Measurements from ENCODE around the gene GLRB. TPM values are rescaled to one million over a fixed set of nuclear protein-coding genes. Genes with fewer than 3 reads are reported as not detected.

Gene GLRB
- total and polyA plus RNA-seq, 10 of the 15 experiments (the other 5 are each of a cell fraction or from before 2014, with no cell fraction given) = 0.04 TPM; not detected in 9

DNA sequence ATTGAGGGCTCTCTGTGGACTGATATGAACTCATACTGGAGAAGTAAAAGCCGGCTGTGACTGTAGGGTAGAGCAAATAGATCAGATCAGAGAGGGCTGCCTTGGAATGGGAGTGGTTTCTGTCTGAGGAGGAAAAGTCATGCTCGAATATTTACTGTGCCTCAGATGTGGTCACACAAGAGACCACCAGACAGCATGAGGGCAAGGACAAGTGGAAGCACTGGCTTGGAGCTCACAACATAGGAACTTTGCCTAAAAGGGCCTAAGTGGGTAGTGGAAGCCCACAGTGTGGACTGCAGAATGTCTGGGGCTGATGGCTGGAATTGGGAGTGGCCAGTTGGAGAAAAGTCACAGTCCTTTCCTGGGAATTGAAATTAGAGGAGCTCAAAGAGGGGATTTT, 19.8 kb downstream of the GLRB start:
- POLR2A ChIA-PET = no interaction called here
- no peaks in the 10 kb centered on the region for H3K4me1 ChIP-seq (ENCODE audit: control insufficient read depth, insufficient read depth, low read length)
- no peak overlapping the region for H3K27ac ChIP-seq (ENCODE audit: control insufficient read depth, insufficient read depth)
- FAIRE-seq (no peak), ATAC-seq (no peak), DNase-seq (ENCODE audit: low read depth, low spot score) (no peak)
- TF ChIP-seq POLR2AphosphoS2 (IDR thresholded peaks at IDR 0.05; ENCODE audit: low read depth, low read length) (no peak), CBX5 (IDR thresholded peaks at IDR 0.05; ENCODE audit: low read depth) (no peak), SPI1 (IDR thresholded peaks at IDR 0.05; ENCODE audit: borderline replicate concordance, insufficient read depth, low read depth, low read length) (no peak), CHD4 (IDR thresholded peaks at IDR 0.05) (no peak), PML (IDR thresholded peaks at IDR 0.05; ENCODE audit: low read length) (no peak), MTA2 (IDR thresholded peaks at IDR 0.05; ENCODE audit: low read depth) (no peak), GATAD2B (conservative IDR thresholded peaks at IDR 0.05; ENCODE audit: low read depth) (no peak), WRNIP1 (IDR thresholded peaks at IDR 0.05; ENCODE audit: borderline replicate concordance, low read depth, low read length) (no peak), NFXL1 (IDR thresholded peaks at IDR 0.05; ENCODE audit: borderline replicate concordance) (no peak), HDGF (IDR thresholded peaks at IDR 0.05) (no peak), RBBP5 (conservative IDR thresholded peaks at IDR 0.05) (no peak), SREBF2 (IDR thresholded peaks at IDR 0.05; ENCODE audit: low read length) (no peak)
- TF ChIP-seq, protein P1, sequence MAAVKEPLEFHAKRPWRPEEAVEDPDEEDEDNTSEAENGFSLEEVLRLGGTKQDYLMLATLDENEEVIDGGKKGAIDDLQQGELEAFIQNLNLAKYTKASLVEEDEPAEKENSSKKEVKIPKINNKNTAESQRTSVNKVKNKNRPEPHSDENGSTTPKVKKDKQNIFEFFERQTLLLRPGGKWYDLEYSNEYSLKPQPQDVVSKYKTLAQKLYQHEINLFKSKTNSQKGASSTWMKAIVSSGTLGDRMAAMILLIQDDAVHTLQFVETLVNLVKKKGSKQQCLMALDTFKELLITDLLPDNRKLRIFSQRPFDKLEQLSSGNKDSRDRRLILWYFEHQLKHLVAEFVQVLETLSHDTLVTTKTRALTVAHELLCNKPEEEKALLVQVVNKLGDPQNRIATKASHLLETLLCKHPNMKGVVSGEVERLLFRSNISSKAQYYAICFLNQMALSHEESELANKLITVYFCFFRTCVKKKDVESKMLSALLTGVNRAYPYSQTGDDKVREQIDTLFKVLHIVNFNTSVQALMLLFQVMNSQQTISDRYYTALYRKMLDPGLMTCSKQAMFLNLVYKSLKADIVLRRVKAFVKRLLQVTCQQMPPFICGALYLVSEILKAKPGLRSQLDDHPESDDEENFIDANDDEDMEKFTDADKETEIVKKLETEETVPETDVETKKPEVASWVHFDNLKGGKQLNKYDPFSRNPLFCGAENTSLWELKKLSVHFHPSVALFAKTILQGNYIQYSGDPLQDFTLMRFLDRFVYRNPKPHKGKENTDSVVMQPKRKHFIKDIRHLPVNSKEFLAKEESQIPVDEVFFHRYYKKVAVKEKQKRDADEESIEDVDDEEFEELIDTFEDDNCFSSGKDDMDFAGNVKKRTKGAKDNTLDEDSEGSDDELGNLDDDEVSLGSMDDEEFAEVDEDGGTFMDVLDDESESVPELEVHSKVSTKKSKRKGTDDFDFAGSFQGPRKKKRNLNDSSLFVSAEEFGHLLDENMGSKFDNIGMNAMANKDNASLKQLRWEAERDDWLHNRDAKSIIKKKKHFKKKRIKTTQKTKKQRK (IDR thresholded peaks at IDR 0.05; ENCODE audit: low read depth, low read length) = no peak
- TF ChIP-seq, protein P2, sequence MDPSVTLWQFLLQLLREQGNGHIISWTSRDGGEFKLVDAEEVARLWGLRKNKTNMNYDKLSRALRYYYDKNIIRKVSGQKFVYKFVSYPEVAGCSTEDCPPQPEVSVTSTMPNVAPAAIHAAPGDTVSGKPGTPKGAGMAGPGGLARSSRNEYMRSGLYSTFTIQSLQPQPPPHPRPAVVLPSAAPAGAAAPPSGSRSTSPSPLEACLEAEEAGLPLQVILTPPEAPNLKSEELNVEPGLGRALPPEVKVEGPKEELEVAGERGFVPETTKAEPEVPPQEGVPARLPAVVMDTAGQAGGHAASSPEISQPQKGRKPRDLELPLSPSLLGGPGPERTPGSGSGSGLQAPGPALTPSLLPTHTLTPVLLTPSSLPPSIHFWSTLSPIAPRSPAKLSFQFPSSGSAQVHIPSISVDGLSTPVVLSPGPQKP (IDR thresholded peaks at IDR 0.05; ENCODE audit: low read depth, low read length) = no peak
- TF ChIP-seq, protein P3, sequence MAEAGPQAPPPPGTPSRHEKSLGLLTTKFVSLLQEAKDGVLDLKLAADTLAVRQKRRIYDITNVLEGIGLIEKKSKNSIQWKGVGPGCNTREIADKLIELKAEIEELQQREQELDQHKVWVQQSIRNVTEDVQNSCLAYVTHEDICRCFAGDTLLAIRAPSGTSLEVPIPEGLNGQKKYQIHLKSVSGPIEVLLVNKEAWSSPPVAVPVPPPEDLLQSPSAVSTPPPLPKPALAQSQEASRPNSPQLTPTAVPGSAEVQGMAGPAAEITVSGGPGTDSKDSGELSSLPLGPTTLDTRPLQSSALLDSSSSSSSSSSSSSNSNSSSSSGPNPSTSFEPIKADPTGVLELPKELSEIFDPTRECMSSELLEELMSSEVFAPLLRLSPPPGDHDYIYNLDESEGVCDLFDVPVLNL (IDR thresholded peaks at IDR 0.05; ENCODE audit: low read depth, low read length) = no peak
- 0% methylated on average over 2 of the region's 2 CpGs for WGBS (ENCODE audit: insufficient coverage, insufficient replicate concordance, low lambda C conversion rate, missing lambda C conversion rate)
- H3K9me3 ChIP-seq (replicated peaks; ENCODE audit: control insufficient read depth, insufficient read depth, low read length) = no peaks in the 10 kb centered on the region
- no peaks in the 10 kb centered on the region for H4K20me1 ChIP-seq (ENCODE audit: control insufficient read depth, insufficient read depth)
- no peaks in the 10 kb centered on the region for H3K36me3 ChIP-seq (ENCODE audit: control insufficient read depth in 2 of 2, insufficient read depth in 2 of 2, low read length in 1 of 2)
- RAD21 ChIA-PET (ENCODE audit: unreplicated experiment) = no interaction called here
- in situ Hi-C loops (cut with MboI) (no loop called here), intact Hi-C loops (cut with micrococcal nuclease; ENCODE audit: unreplicated experiment) (no loop called here)
- H3K4me2 ChIP-seq (ENCODE audit: control insufficient read depth, insufficient read depth) = no peak overlapping the region
- SMC1A ChIA-PET (ENCODE audit: uncharacterized antibody, unreplicated experiment) = no interaction called here
- no peaks in the 10 kb centered on the region for H3K79me2 ChIP-seq (ENCODE audit: control insufficient read depth, insufficient read depth, low read length)
- H3K9ac ChIP-seq (ENCODE audit: control insufficient read depth, insufficient read depth, low read length) = no peak overlapping the region
- no peak overlapping the region for H2AFZ ChIP-seq (ENCODE audit: control insufficient read depth, low read depth, low read length)
- H3K27me3 ChIP-seq (replicated peaks in 1 of 2; ENCODE audit: control insufficient read depth in 2 of 2, insufficient read depth in 2 of 2, low read length in 1 of 2) = no peaks in the 10 kb centered on the region
- BruUV-seq (replicated peaks) = no TSS peak
- no peak overlapping the region for H3K4me3 ChIP-seq
- CTCF ChIA-PET = no interaction called here

Measured in GM12878 (cell line).